Mucosa of rectum (tissue), 2 donors: ENCODE data around the gene CCNK.

Source experiments
- H3K27ac ChIP-seq, 2 donors: one replicate each; pipeline ENCODE4 v1.7.0; 2013; ENCODE audit warnings: inconsistent platforms in 2 of 2, low read depth in 2 of 2, low read length in 2 of 2
- H3K27me3 ChIP-seq, 2 donors: one replicate each; pipeline ENCODE4 v1.7.0; 2013; ENCODE audit warnings: low read length in 2 of 2; ENCODE audit not compliant: control insufficient read depth in 2 of 2, insufficient read depth in 2 of 2
- H3K36me3 ChIP-seq, 2 donors: one replicate each; pipeline ENCODE4 v1.7.0; 2013; ENCODE audit warnings: low read length in 2 of 2; ENCODE audit not compliant: control insufficient read depth in 2 of 2, insufficient read depth in 2 of 2
- H3K4me1 ChIP-seq, 2 donors: one replicate each; pipeline ENCODE4 v1.7.0; 2013; ENCODE audit warnings: low read length in 2 of 2, mild to moderate bottlenecking in 1 of 2; ENCODE audit not compliant: control insufficient read depth in 2 of 2, insufficient read depth in 2 of 2
- H3K4me3 ChIP-seq, 2 donors: one replicate each; pipeline ENCODE4 v1.7.0; 2013; ENCODE audit warnings: low read length in 2 of 2
- H3K9ac ChIP-seq, 2 donors: one replicate each; pipeline ENCODE4 v1.7.0; 2013; ENCODE audit warnings: low read length in 2 of 2, low read depth in 1 of 2, mild to moderate bottlenecking in 1 of 2
- H3K9me3 ChIP-seq, 2 donors: one replicate each; pipeline ENCODE4 v1.7.0; 2013; ENCODE audit warnings: low read length in 2 of 2; ENCODE audit not compliant: control insufficient read depth in 2 of 2
- donor health status: healthy.
- donor health status: Normal muscosa, but diverticular disease.

The CCNK gene

DNA sequence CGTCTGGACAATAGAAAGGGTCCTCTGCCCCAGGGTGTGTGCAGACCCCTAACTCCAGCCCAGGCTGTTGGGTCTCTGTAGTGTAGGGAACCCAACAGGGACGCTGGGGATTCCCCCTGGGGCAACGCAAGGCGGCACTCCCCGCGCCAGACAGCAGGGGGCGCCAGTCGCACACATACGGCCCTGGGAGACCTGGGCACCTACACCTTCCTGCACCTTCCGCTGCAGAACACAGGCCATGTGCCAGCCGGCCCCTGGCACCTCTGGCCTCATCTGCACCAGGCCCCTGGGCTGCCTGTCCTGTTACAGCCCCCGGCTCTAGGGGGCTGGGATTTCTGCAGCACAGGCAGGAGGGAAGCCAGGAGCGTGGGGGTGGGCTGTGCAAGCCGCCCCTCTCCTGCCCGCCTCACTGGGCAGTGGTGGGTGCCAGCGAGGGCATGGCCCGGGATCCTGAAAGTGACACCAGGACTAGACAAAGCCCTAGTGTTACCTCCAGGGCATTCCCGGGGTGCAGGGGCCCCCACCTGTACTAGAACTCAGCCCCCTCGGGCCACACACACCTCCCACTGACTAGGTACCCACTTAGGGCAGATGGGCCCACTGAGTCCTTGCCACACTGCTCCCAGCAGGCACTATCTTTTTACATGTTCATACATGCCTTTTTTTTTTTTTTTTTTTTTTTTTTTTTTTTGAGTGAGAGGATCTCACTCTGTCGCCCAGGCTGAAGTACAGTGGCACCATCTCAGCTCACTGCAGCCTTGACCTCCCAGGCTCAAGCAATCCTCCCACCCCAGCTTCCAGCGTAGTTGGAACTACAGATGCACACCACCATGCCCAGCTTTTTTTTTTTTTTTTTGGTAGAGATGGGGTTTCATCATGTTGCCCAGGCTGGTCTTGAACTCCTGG is 37.5 kb downstream of the CCNK start:
- H3K9ac ChIP-seq = no peak overlapping the region
- H3K27ac ChIP-seq = no peak overlapping the region
- no peaks in the 10 kb centered on the region for H3K27me3 ChIP-seq
- peaks cover 6 to 7% of the 10 kb centered on the region in 2 donors for H3K4me1 ChIP-seq
- no peak overlapping the region for H3K4me3 ChIP-seq
- H3K9me3 ChIP-seq = no peaks in the 10 kb centered on the region
- H3K36me3 ChIP-seq = peaks cover 10 to 17% of the 10 kb centered on the region in 2 donors

DNA sequence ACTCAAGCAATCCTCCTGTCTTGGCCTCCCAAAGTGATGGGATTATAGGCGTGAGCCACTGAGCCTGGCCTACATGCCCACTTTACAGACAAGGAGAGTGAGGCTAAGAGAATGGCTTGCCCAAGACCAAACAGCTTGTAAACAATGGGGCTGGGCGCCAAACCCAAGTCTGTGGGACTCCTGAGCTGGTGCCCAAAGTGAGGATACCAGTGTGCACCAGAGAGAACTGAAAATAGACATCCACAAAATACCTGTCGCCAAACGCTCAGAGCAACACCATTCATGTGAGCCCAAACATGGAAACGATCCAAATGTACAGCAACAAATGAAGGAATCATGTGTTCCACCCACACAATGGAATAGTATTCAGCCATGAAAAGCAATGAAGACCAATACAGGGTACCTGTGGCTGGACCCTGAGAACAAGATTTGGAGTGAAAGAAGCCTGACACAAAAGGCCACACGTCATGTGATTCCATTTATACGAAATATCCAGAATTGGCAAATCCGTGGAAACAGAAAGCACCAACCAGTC is 38.2 kb downstream of the CCNK start:
- no peak overlapping the region for H3K9ac ChIP-seq
- H3K9me3 ChIP-seq = no peaks in the 10 kb centered on the region
- H3K27me3 ChIP-seq = no peaks in the 10 kb centered on the region
- H3K27ac ChIP-seq = no peak overlapping the region
- peaks cover 10 to 13% of the 10 kb centered on the region in 2 donors for H3K36me3 ChIP-seq
- peaks cover 11 to 13% of the 10 kb centered on the region in 2 donors for H3K4me1 ChIP-seq
- no peak overlapping the region for H3K4me3 ChIP-seq

DNA sequence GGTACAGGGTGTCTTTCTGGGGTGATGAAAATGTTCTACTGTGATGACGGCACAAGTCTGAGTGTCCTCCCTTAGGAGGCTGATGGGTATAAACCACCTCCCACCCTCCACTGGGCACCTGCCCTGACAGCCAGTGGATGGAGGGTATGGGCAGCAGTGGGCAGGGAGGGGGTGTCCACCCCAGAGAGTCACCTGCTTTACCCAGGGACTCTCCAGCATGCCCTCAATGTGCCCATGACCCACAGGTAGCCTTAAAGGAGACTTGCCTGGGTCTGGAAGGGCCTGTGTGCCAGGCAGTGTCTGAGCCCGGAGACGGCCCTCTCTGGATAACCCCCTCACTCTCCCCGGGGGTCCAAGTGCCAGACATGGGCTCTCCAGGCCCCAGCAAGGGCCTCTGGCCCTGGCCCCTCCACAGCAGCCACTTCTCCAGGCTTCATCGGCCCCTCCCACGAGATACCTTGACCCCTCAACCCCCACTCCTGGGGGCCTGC is 38.8 kb downstream of the CCNK start:
- no peaks in the 10 kb centered on the region for H3K9me3 ChIP-seq
- no peaks in the 10 kb centered on the region for H3K27me3 ChIP-seq
- H3K4me1 ChIP-seq = peaks cover 16 to 19% of the 10 kb centered on the region in 2 donors
- H3K4me3 ChIP-seq = no peak overlapping the region
- H3K36me3 ChIP-seq = peaks cover 7 to 8% of the 10 kb centered on the region in 2 donors
- H3K27ac ChIP-seq = no peak overlapping the region
- no peak overlapping the region for H3K9ac ChIP-seq

DNA sequence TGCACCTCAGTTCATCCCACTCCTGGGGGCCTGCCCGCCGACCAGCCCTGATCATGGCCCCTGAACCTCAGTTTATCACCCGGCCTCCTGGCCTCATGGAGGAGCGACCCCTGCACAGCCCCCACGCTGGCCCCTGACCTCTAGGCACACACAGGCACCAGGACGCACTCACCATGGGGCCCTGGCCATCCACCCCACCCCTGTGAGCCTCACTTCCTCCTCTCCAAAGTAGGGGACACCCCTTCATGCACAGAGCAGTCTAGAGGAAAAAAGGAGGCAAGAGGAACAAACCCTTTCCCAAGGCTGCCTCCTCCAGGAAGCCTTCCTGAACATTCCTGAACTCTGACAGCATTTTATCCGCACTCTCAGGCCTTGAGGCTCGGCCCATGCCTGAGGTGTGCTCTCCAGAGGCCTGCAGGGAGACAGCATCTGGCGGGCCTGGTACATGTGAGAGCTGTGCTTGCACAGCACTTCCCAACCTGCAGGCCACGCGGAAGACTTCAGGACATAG is 39.4 kb downstream of the CCNK start:
- peaks cover 20 to 25% of the 10 kb centered on the region in 2 donors for H3K4me1 ChIP-seq
- H3K36me3 ChIP-seq = peaks cover 6 to 7% of the 10 kb centered on the region in 2 donors
- H3K4me3 ChIP-seq = no peak overlapping the region
- H3K27me3 ChIP-seq = no peaks in the 10 kb centered on the region
- no peak overlapping the region for H3K9ac ChIP-seq
- H3K27ac ChIP-seq = no peak overlapping the region
- no peaks in the 10 kb centered on the region for H3K9me3 ChIP-seq

DNA sequence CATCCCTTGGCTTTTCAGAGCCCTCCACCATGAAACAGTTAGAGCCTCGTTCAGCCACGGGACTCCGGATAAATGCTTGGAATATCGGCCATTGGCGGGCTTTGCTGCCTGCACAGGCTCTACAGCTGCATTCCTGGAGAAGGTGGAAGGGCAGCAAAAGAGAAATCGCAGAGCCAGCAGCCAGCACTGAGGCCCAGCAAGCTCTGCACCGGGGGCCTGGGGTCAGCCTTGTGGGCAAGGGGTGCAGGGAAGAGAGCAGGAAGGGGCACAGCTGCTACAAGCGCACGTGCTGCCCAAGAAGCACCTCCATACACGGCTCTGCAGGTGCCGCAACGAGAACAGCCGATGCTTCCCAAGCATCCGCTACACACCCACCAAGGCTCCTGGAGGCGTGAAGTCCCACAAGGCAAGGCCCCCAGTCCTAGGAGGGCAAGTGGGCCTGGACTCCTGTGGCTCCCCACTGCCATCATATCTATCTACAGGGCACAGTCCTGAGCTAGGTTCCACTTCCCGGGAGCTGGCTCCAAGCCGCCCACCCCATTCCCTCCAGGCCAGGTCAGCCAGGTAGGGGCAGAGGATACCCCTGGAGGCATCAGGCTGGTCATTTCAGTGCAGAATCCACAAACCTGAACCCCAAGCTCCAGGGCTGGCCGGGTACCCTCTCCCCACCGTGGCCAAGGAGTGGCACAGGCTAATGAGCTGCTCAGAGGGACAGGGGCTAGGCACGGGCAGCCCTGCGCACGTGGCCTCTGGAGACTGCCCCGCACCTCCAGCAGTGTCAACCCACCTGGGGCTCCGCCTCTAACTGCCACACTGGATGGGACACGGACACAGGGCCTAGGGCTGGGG is 40.2 kb downstream of the CCNK start:
- Histone ChIP-seq H3K27ac (no peak overlapping the region), H3K9me3 (no peaks in the 10 kb centered on the region), H3K4me3 (no peak overlapping the region), H3K4me1 (peaks cover 20 to 27% of the 10 kb centered on the region in 2 donors), H3K9ac (no peak overlapping the region), H3K27me3 (no peaks in the 10 kb centered on the region), H3K36me3 (peaks cover 6 to 7% of the 10 kb centered on the region in 2 donors)

DNA sequence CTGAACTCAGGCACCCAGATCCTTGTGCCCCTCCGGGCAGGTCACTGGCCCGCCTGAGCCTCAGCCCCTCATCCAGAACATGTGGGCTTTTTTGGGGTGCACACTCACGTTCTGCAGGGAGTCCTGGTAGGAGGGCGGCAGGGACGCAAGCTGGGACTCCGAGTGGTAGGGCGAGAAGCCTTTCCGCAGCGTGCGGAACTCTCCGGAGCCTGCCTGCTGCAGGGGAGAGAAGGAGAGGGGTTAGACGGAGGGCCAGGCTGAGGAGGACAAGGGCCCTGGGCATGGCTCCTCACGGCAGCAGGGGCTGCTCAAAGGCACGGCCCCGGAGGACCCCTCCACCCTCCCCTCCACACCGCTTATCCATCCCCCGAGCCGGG is 40.8 kb downstream of the CCNK start:
- H3K27me3 ChIP-seq = no peaks in the 10 kb centered on the region
- H3K4me1 ChIP-seq = peaks cover 20 to 27% of the 10 kb centered on the region in 2 donors
- H3K36me3 ChIP-seq = peaks cover 6 to 7% of the 10 kb centered on the region in 2 donors
- H3K9me3 ChIP-seq = no peaks in the 10 kb centered on the region
- no peak overlapping the region for H3K4me3 ChIP-seq
- no peak overlapping the region for H3K9ac ChIP-seq
- H3K27ac ChIP-seq = no peak overlapping the region

DNA sequence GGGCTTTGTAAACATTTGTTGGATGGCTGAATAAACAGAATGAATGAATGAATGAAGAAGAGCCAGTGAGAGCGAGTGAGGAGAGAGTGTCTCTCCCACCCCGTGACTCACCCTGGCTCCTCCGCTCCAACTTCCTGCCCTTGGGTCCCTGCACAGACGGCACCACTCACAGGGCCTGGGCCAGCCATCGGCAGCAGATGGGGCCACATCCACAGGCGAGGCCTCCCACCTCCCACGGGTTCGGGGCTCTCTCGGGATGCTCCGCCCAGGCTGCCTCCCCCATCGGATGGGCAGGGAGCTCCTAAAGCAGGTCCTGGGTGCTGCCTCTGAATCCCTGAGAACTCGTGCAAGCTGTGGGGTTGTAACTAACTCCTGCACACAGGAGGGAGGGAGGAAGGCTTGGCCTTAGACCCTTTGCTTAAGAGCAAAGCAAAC is 41.3 kb downstream of the CCNK start:
- peaks cover 20 to 27% of the 10 kb centered on the region in 2 donors for H3K4me1 ChIP-seq
- no peak overlapping the region for H3K9ac ChIP-seq
- H3K27ac ChIP-seq = no peak overlapping the region
- H3K36me3 ChIP-seq = peaks cover 6 to 7% of the 10 kb centered on the region in 2 donors
- no peaks in the 10 kb centered on the region for H3K27me3 ChIP-seq
- H3K9me3 ChIP-seq = no peaks in the 10 kb centered on the region
- H3K4me3 ChIP-seq = no peak overlapping the region

DNA sequence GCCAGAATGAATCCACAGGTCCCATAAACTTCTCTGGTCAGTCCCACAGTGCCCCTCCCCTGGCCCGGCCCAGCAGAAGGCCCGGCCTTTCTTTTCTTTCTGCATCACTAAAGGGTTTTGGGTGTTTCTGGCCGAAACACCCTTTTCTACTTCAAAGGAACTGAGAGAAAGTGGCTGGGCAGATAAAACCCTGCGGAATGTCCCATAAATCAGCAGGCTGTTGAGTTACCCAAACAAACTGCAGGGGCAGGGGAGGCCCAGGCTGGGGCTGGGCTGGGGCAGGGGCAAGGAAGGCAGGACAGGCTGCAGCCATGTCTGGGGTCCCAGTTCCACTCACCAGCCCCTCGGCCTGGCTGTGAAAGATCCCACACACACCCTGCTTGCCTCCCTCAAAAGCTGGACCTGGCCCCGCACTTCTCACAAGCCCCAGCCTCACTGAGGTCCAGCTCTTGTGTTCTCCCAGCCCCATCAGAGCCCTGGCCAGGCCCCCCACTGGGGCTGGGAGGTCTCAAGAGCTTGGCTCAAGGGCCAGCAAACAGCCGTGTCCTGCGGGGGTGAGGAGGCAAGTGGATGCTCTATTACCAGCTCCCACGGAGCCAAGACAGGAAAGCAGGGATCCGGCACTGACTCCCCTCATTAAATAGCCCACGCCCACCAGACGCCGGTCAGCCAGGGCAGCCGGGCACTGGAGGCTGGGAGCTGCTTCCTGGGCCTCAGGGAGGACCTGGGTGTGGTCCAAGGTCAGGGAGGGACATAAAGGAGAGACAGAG is 41.9 kb downstream of the CCNK start:
- peaks cover 6 to 7% of the 10 kb centered on the region in 2 donors for H3K36me3 ChIP-seq
- no peak overlapping the region for H3K4me3 ChIP-seq
- peaks cover 20 to 27% of the 10 kb centered on the region in 2 donors for H3K4me1 ChIP-seq
- no peak overlapping the region for H3K9ac ChIP-seq
- peak overlapping the region in 1 of 2 donors; percentile 43 for H3K27ac ChIP-seq
- H3K27me3 ChIP-seq = no peaks in the 10 kb centered on the region
- no peaks in the 10 kb centered on the region for H3K9me3 ChIP-seq

DNA sequence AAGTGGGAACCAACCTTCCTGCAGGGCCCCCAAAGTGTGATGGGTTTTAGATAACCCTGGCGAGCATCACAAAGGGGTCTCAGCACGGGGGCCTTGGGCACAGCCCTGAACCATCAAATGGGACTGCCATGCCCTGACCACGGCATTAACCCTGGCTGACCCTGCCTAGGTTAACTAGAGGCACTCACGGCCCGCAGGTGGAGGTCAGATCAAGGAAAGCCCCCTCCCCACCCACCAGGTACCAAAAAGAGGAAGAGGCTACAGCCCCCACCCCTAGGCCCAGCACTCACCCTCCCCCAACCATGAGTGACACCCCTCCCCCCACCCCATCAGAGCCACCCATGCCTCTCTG is 42.5 kb downstream of the CCNK start:
- Histone ChIP-seq H3K4me1 (peaks cover 20 to 27% of the 10 kb centered on the region in 2 donors), H3K4me3 (no peak overlapping the region), H3K9ac (no peak overlapping the region), H3K36me3 (peaks cover 6 to 7% of the 10 kb centered on the region in 2 donors), H3K9me3 (no peaks in the 10 kb centered on the region), H3K27me3 (no peaks in the 10 kb centered on the region), H3K27ac (no peak overlapping the region)
